H9 (cell line): Measurements from ENCODE around the gene TLR5. TPM values are rescaled to one million over a fixed set of nuclear protein-coding genes. Genes with fewer than 3 reads are reported as not detected.

Experiments used
- DNase-seq: peaks from one replicate; pipeline ENCODE4 v3.0.0-alpha.2; 2017
- H2AFZ ChIP-seq: one replicate; pipeline ENCODE4 v1.6.1; 2013; ENCODE audit warnings: mild to moderate bottlenecking, low read length, control low read depth, moderate library complexity
- H2AK5ac ChIP-seq: 2 replicates; pipeline ENCODE4 v1.6.1; 2013; ENCODE audit warnings: low read length, control low read depth, mixed read lengths; ENCODE audit not compliant: insufficient read length
- H2BK120ac ChIP-seq: one replicate; pipeline ENCODE4 v1.6.1; 2013; ENCODE audit warnings: low read depth, mild to moderate bottlenecking, low read length, control low read depth, inconsistent platforms; ENCODE audit not compliant: poor library complexity, severe bottlenecking
- H2BK12ac ChIP-seq: 2 replicates; pipeline ENCODE4 v1.6.1; 2013; ENCODE audit warnings: low read length, control low read depth, mixed read lengths, low read depth; ENCODE audit not compliant: insufficient read length
- H2BK15ac ChIP-seq: 2 replicates; pipeline ENCODE4 v1.6.1; 2013; ENCODE audit warnings: low read depth, low read length, control low read depth
- H2BK20ac ChIP-seq: one replicate; pipeline ENCODE4 v1.6.1; 2013; ENCODE audit warnings: low read depth, mild to moderate bottlenecking, low read length, control low read depth, inconsistent platforms; ENCODE audit not compliant: poor library complexity, severe bottlenecking
- H2BK5ac ChIP-seq: 2 replicates; pipeline ENCODE4 v1.6.1; 2013; ENCODE audit warnings: low read length, control low read depth, mixed read lengths; ENCODE audit not compliant: insufficient read length
- H3K14ac ChIP-seq: 2 replicates; pipeline ENCODE4 v1.6.1; 2013; ENCODE audit warnings: low read length, control low read depth; ENCODE audit not compliant: insufficient read depth
- H3K18ac ChIP-seq: 2 replicates; pipeline ENCODE4 v1.6.1; 2013; ENCODE audit warnings: low read depth, mild to moderate bottlenecking, mixed read lengths, low read length, control low read depth; ENCODE audit not compliant: insufficient read length
- H3K23ac ChIP-seq: 2 replicates; pipeline ENCODE4 v1.6.1; 2013; ENCODE audit warnings: low read length, control low read depth, mixed read lengths, low read depth; ENCODE audit not compliant: insufficient read length
- H3K23me2 ChIP-seq: 2 replicates; pipeline ENCODE4 v1.6.1; 2013; ENCODE audit warnings: low read depth, mild to moderate bottlenecking, mixed read lengths, low read length, control low read depth; ENCODE audit not compliant: insufficient read length, poor library complexity, severe bottlenecking
- H3K27ac ChIP-seq: 2 replicates; pipeline ENCODE4 v1.5.1; 2013; ENCODE audit warnings: low read length, control low read depth, mixed read lengths, low read depth; ENCODE audit not compliant: insufficient read length
- H3K27me3 ChIP-seq: 2 replicates; pipeline ENCODE4 v1.6.1; 2013; ENCODE audit warnings: low read length, control low read depth, inconsistent platforms; ENCODE audit not compliant: insufficient read depth
- H3K4ac ChIP-seq: 2 replicates; pipeline ENCODE4 v1.6.1; 2013; ENCODE audit warnings: low read depth, mild to moderate bottlenecking, control low read depth, inconsistent platforms, low read length, moderate library complexity
- H3K4me1 ChIP-seq: 2 replicates; pipeline ENCODE4 v1.6.1; 2013; ENCODE audit warnings: low read length, control low read depth, inconsistent platforms; ENCODE audit not compliant: insufficient read depth
- H3K4me2 ChIP-seq: 2 replicates; pipeline ENCODE4 v1.6.1; 2013; ENCODE audit warnings: low read length, control low read depth, mixed read lengths; ENCODE audit not compliant: insufficient read length, insufficient read depth
- H3K56ac ChIP-seq: 2 replicates; pipeline ENCODE4 v1.6.1; 2013; ENCODE audit warnings: low read depth, mild to moderate bottlenecking, mixed read lengths, low read length, control low read depth; ENCODE audit not compliant: insufficient read length
- H3K79me1 ChIP-seq: 2 replicates; pipeline ENCODE4 v1.6.1; 2013; ENCODE audit warnings: low read depth, mild to moderate bottlenecking, moderate library complexity, low read length, control low read depth, inconsistent platforms; ENCODE audit not compliant: insufficient read depth, poor library complexity, severe bottlenecking
- H3K79me2 ChIP-seq: 2 replicates; pipeline ENCODE4 v1.6.1; 2013; ENCODE audit warnings: low read length, control low read depth, inconsistent platforms; ENCODE audit not compliant: insufficient read depth
- H3K9ac ChIP-seq: 2 replicates; pipeline ENCODE4 v1.6.1; 2013; ENCODE audit warnings: low read length, control low read depth, mixed read lengths; ENCODE audit not compliant: insufficient read length; ENCODE audit errors: extremely low read depth
- H3K9me3 ChIP-seq: one replicate; pipeline ENCODE4 v1.6.1; 2013; ENCODE audit warnings: low read depth, low read length, inconsistent platforms; ENCODE audit not compliant: control insufficient read depth
- H3T11ph ChIP-seq: one replicate; pipeline ENCODE4 v1.6.1; 2013; ENCODE audit warnings: mild to moderate bottlenecking, low read length, control low read depth, inconsistent platforms
- H4K20me1 ChIP-seq: one replicate; pipeline ENCODE4 v1.6.1; 2013; ENCODE audit not compliant: control insufficient read depth, insufficient read length, insufficient read depth
- H4K5ac ChIP-seq: 2 replicates; pipeline ENCODE4 v1.6.1; 2013; ENCODE audit warnings: low read depth, mild to moderate bottlenecking, mixed read lengths, low read length, control low read depth; ENCODE audit not compliant: insufficient read length
- H4K8ac ChIP-seq: replicated peaks from 2 replicates; pipeline ENCODE4 v1.6.1; 2013; ENCODE audit warnings: low read length, control low read depth, mixed read lengths, low read depth; ENCODE audit not compliant: insufficient read length
- H4K91ac ChIP-seq: 2 replicates; pipeline ENCODE4 v1.6.1; 2013; ENCODE audit warnings: low read depth, mild to moderate bottlenecking, moderate library complexity, mixed read lengths, low read length, control low read depth; ENCODE audit not compliant: insufficient read length
- H3K27ac Mint-ChIP-seq, 3 experiments: 2 replicates in 2 of 3; 3 replicates in 1 of 3; pipeline ENCODE4 v1.8.0; 2020 to 2021; ENCODE audit warnings: mixed read lengths in 3 of 3, mild to moderate bottlenecking in 1 of 3, moderate library complexity in 1 of 3
- H3K27me3 Mint-ChIP-seq: 2 replicates; pipeline ENCODE4 v1.8.0; 2021; ENCODE audit warnings: low read depth, mild to moderate bottlenecking, moderate library complexity, mixed read lengths
- H3K36me3 Mint-ChIP-seq, 3 experiments: 2 replicates in 2 of 3; 3 replicates in 1 of 3; pipeline ENCODE4 v1.8.0; 2020 to 2021; ENCODE audit warnings: low read depth in 3 of 3, mixed read lengths in 3 of 3; ENCODE audit not compliant: insufficient read depth in 1 of 3
- H3K4me1 Mint-ChIP-seq, 2 experiments: 2 replicates each; pipeline ENCODE4 v1.8.0; 2020; ENCODE audit warnings: mixed read lengths in 2 of 2
- H3K4me3 Mint-ChIP-seq, 2 experiments: 2 replicates in 1 of 2; 3 replicates in 1 of 2; pipeline ENCODE4 v1.8.0; 2020 to 2021; ENCODE audit warnings: mild to moderate bottlenecking in 2 of 2, mixed read lengths in 2 of 2, moderate library complexity in 1 of 2
- H3K9me3 Mint-ChIP-seq, 2 experiments: 2 replicates in 1 of 2; 3 replicates in 1 of 2; pipeline ENCODE4 v1.8.0; 2020; ENCODE audit warnings: mild to moderate bottlenecking in 2 of 2, mixed read lengths in 2 of 2, moderate library complexity in 1 of 2
- WGBS: extraction: QIAGEN DNeasy Blood & Tissue Kit; methylation state at CpG from one replicate; pipeline ENCODE4 v1.1.7; 2013; ENCODE audit warnings: missing lambda C conversion rate, low lambda C conversion rate, mixed read lengths; ENCODE audit not compliant: insufficient read length; ENCODE audit errors: extremely low coverage; 5-methylcytosine and 5-hydroxymethylcytosine counted together
- total RNA-seq: library from RNA; stranded (reverse); gene quantifications from 2 replicates; pipeline ENCODE4 v1.2.1, GENCODE V29; 2021
- TF ChIP-seq, protein P1 (sequence below): fragments of 200-600 bp; sonication (generic); conservative IDR thresholded peaks from 3 replicates; pipeline ENCODE4 v1.8.0; 2021; ENCODE audit warnings: antibody characterized with exemption, mild to moderate bottlenecking

Gene TLR5
- total RNA-seq, 1 experiment from 2014 or later, result not detected

DNA sequence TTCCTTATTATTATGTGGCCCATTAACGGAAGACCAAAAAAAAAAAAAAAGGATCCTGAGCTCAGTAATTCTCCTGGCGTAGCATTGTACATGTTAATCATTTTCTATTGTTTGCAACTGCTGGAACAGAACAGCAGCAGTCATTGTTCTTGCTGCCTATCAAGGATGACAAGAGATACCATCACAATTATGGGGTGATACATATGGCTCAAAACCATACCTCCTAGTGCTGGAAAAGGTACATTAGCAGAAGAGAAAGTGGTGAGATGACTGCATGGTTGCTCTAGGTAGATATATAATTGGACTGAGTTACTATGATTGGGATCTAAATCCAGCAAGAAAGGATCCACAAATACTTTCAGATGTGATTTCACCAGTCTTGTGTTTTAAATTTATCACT, 13.3 kb upstream of the TLR5 start:
- Histone ChIP-seq H3K4me2 (no peak overlapping the region), H2BK12ac (no peak overlapping the region), H3K56ac (no peak overlapping the region), H3T11ph (no peak overlapping the region), H3K4ac (no peak overlapping the region), H3K27me3 (no peaks in the 10 kb centered on the region), H2BK5ac (no peak overlapping the region), H3K27ac (no peak overlapping the region), H3K18ac (no peak overlapping the region), H3K23ac (no peak overlapping the region), H2AFZ (no peak overlapping the region), H3K14ac (no peak overlapping the region), H2BK15ac (no peak overlapping the region), H3K4me1 (no peaks in the 10 kb centered on the region), H2BK20ac (no peak overlapping the region), H4K20me1 (no peaks in the 10 kb centered on the region), H3K79me2 (no peaks in the 10 kb centered on the region), H2AK5ac (no peak overlapping the region), H3K23me2 (no peaks in the 10 kb centered on the region), H2BK120ac (no peak overlapping the region), H4K5ac (no peak overlapping the region), H4K8ac (no peak overlapping the region), H3K9me3 (no peaks in the 10 kb centered on the region), H4K91ac (no peak overlapping the region), H3K9ac (no peak overlapping the region), H3K79me1 (no peaks in the 10 kb centered on the region)
- Mint-ChIP-seq H3K27me3 (peaks cover 3% of the 10 kb centered on the region), H3K4me1 (peaks cover 3 to 10% of the 10 kb centered on the region in 2 experiments), H3K36me3 (no peaks in the 10 kb centered on the region), H3K9me3 (no peaks in the 10 kb centered on the region), H3K4me3 (no peak overlapping the region), H3K27ac (no peak overlapping the region)
- DNase-seq, result no peak
- TF ChIP-seq, protein P1, sequence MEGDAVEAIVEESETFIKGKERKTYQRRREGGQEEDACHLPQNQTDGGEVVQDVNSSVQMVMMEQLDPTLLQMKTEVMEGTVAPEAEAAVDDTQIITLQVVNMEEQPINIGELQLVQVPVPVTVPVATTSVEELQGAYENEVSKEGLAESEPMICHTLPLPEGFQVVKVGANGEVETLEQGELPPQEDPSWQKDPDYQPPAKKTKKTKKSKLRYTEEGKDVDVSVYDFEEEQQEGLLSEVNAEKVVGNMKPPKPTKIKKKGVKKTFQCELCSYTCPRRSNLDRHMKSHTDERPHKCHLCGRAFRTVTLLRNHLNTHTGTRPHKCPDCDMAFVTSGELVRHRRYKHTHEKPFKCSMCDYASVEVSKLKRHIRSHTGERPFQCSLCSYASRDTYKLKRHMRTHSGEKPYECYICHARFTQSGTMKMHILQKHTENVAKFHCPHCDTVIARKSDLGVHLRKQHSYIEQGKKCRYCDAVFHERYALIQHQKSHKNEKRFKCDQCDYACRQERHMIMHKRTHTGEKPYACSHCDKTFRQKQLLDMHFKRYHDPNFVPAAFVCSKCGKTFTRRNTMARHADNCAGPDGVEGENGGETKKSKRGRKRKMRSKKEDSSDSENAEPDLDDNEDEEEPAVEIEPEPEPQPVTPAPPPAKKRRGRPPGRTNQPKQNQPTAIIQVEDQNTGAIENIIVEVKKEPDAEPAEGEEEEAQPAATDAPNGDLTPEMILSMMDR, result no peak
- WGBS, result no CpG with 5 or more reads among the region's 2 CpGs
